Dermis microvascular lymphatic vessel endothelial cell (primary cell): ENCODE data around the gene EDA. TPM values are rescaled to one million over a fixed set of nuclear protein-coding genes. Genes with fewer than 3 reads are reported as not detected.
"Not testable (repeated sequence)": the region's sequence is repeated elsewhere in the genome, so short reads cannot be mapped to it uniquely, and the experiment has no call there.

Experiments used
- DNase-seq, 2 donors: peaks; one replicate each; pipeline versions ENCODE4 v3.0.0 to v3.0.0-alpha.2; 2010; ENCODE audit warnings: low read depth in 2 of 2
- total RNA-seq: library from RNA; depleted of rRNA; stranded (reverse); fragments of >200 nt; gene quantifications from 2 replicates; pipeline ENCODE4 v1.2.1, GENCODE V29; 2014

The EDA gene
- total RNA-seq, 1 donor from 2014 or later, result 1.2 TPM

DNA sequence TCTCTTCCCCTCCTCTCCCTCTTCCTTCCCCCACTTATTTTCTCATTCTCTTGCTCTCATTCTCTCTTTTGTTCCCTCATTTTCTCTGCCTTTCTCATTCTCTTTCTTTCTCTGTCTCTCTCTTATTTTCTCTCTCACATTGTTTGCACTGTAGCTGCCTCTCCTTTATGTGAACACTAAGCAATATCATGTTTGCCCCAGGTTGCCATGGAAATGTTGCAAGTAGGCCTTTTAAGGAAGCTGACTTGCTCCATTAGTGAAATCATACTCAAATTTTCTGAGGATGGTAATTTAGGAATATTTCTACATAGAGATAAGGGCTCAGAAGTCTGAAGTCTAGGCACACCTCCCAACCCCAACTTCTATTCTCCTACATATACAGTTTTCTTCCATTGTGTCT, 130.1 kb downstream of the EDA start:
- no peak for DNase-seq

GRCh38 chrX:69748055-69748454, 132.1 kb downstream of the EDA start:
- DNase-seq, result no peak

DNA sequence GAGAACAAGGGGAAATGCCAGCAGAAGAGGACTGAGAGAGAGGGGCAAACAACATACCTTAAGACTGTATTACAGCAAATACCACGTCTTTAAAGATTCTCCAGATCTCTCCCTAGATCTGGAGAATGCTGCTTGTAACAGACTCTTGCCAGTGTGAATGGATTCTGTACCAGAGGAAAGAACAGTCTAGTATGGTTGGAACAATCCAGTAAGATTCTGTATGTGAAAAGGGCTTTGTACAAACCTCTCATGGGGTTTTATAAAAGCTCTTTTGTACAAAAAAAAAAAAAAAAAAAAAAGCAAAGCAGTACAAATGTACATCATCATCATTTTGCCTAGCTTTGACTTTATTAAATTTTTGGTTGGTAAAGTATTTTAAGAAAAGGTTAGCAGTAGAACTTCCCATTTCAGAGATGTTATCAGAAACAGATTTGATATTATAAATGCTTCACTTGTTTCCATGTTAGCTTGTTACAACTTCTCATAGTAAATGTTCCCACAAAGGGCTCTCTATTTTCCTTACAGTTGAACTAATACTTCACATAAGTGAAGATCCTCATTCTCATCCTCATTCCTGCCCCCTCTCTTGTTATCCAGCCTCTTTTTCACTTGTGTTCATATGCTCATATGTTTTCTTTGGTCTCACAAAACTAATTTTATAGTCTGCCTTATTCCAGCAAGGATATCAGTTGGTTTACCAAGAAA, 144.2 kb downstream of the EDA start:
- DNase-seq, result no peak

- no peak for DNase-seq
These were observed 145.7 kb downstream of the EDA start for GRCh38 chrX:69761633-69762032.

DNA sequence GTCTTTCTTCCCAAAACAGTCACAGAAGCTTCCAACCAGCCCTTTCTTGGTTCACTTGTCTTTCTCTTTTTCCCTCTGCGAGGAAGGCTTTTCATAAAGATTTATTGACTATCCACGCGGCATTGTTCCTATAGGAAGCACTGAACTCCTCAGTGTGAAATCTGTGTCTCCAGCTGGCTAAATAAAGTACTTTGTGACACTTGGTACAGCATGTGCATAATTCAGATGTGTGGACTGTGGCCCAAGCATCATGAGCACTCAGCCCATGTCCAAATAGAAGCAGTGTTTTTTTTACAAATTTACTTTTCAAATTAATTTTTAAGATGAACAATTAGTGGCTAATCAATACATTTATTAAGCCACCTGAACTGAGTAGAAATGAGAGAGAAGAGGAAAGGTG, 146.4 kb downstream of the EDA start:
- no peak for DNase-seq

GRCh38 chrX:69793260-69793935, 177.5 kb downstream of the EDA start:
- DNase-seq, result no peak

DNA sequence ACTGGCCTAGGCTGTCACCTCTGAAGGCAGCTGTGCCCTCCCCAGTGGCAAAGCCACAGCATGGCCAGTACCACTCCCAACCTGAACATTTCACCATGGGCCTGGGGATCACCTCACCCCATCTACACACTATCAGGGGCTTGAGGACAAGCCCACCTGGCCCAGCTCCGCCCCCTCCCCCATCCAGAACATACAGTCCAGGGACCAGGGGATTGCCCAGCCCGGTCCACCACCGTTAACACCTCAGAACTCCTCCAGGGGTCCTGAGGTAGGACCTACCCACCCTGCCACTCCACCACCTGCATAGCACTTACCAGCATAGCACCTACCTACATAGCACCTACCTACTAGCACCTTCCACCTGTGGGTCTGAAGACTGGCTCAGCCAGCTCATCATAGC, 179.8 kb downstream of the EDA start:
- no peak for DNase-seq

- no peak for DNase-seq
These were observed 191.5 kb downstream of the EDA start for GRCh38 chrX:69807400-69807799.

- DNase-seq, result no peak
These were observed 192.5 kb downstream of the EDA start for GRCh38 chrX:69808375-69808774.

GRCh38 chrX:69813677-69814076, 197.8 kb downstream of the EDA start:
- DNase-seq, result no peak

DNA sequence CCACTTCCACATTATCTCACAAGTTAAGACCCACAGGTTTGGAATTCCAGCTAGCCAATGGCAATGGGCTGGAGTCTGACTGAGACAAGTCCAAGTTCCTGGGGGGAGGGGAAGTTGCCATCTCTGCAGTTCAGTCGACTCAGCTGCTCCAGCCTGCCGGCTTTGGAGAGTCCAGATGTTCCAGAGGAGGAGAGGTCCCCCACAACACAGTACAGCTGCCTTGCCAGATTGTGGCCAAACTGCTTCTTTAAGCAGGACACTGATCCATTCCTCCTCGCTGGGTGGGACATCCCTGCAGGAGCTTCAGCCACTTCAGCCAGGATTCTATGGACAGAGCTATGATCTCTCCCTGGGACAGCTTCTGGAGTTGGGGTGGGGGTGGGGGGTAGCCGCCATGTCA, 199.2 kb downstream of the EDA start:
- no peak for DNase-seq

- DNase-seq, result no peak
These were observed 199.6 kb downstream of the EDA start for GRCh38 chrX:69815519-69815918.

DNA sequence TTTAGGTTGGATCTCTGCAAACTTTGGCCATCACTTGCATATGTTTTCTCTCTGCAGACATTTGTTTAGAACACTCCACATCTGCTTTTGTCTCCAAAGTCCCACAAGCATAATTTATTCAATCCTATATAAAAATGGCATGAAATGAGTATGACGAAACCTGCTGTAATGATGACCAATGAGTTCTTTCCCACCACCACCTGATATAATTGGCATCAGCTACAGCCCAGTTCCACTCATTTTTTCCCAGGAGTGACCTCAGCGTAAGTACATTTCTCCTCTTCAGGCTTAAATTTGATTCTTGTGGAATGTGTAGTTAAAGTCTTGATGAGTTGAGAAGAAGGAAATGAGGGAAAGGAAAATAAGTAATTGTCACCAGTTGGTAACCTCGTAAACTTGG, 228.7 kb downstream of the EDA start:
- no peak for DNase-seq

GRCh38 chrX:69859999-69860398, 244.1 kb downstream of the EDA start:
- DNase-seq, result not testable (repeated sequence)

GRCh38 chrX:69876221-69876620, 260.3 kb downstream of the EDA start:
- DNase-seq, result no peak

DNA sequence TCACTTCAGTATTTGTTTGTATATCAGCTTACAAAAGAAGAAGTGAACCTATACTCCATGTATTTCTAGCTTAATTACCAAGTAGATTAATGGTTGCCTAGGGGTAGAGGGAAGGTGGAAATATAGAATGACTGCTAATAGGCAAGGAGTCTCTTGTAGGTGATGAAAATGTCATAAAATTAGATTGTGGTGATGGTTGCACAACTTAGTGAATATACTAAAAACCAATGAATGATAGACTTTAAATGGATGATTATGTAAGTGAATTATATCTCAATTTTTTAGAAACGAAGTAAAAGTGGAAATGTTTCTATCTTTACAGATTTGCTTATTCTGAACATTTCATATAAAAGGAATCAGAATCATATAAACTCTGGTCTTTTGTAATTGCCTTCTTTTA, 268.3 kb downstream of the EDA start:
- DNase-seq, result no peak

DNA sequence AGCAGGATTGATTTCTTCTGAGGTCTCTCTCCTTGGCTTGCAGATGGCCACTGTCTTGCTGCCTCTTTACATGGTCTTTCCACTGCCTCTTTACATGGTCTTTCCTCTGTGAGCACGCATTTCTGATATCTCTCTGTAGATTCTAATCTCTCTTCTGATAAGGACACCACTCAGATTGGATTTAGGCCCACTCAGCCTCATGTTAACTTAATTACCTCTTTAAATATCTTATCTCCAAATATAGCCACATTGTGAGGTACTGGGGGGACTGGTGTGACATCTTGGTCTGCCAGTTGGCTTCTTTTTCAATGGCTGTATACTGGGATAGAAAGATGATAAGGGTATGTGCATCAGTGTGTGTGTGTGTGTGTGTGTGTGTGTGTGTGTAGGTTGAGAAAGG, 280.1 kb downstream of the EDA start:
- no peak for DNase-seq

- DNase-seq, result no peak
These were observed 284.6 kb downstream of the EDA start for GRCh38 chrX:69900491-69900890.

- no peak for DNase-seq
These were observed 290.5 kb downstream of the EDA start for GRCh38 chrX:69906447-69906846.

DNA sequence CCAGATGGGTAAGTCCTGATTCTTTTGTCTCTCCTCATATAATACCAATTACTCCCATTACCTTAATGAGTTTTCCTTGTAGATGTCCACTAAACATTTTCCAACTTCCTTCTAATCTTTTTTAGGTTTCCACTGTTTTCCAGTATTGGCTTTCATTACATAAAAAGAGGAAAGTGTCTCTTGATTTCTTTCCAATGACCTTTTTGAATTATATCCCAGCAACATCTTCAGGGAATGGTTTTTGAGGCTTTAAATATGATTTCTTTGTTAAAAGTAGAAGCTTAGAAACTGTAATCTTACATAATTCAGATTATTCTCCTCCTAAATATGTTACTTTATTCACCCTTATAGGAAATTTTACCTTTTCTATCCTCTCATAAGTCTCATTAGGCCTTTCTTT, 298.9 kb downstream of the EDA start:
- no peak for DNase-seq

DNA sequence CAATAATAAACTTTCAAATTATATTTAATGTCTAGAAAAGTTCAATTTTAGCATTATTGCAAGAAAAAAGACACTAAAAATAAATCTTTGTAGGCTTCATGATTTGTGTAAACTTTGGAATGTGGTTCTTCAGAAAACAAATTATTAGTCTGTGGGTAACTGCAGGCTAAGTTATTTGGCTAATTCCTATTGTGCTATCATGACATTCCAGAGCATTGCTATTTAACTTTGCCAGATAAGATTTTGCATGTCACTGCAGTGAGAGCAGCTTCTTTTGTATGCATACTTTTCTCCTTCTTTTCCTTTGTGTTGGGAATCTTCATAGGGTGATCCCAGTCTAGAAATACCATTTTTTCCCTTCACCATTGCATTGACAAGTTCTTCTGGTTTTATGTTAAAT, 303.8 kb downstream of the EDA start:
- DNase-seq, result no peak

DNA sequence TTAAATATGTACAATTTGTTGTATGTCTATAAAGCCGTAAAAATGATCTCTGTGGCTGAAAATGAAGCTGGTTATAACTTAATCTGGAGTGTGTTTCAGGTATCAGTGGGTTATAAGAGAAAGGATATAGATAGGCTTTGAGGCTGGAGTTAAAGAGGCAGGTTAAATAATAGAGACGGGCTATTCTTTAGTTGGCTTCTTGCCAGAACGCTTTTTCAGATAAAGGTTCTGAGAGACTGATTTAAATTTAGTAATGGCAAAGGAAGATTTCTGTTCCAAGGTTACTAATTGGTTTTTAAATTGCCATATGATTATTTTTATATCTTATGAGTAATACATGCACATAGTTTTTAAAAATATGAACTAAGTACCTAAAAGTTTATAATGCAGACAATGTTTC, 316.4 kb downstream of the EDA start:
- DNase-seq, result no peak

DNA sequence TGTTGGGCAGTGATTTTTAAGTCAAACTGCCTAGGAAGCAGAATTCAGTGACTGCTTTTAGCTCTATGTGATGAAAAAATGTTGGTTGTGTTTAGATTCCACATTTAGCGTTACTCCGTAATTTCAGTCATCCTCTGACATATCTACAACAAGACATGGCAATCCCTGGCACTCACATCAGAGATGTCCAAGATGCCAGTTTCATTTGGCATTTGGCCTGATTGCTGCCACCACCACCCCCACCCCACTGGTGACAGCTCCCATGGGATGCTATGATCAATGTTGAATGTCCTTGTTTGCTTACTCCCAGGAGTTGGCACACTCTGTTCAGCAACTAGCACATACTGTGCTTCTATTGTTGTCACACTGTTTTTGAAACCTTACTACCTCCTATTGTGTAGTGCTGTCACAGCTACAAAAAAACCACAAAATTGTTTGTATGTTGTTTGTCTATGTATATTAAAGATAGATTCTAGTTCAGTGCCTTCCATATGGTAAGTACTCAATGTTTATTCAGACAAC, 332.4 kb downstream of the EDA start:
- no peak for DNase-seq
